GM19395 (cell line): ENCODE results near the gene EGLN2.
"Not testable (repeated sequence)": the region's sequence is repeated elsewhere in the genome, so short reads cannot be mapped to it uniquely, and the experiment has no call there.

ENCODE experiments used
- ATAC-seq: cut with Tn5 transposase; IDR thresholded peaks from one replicate; pipeline ENCODE4 v1.9.1; 2021; ENCODE audit warnings: mild to moderate bottlenecking, moderate library complexity; ENCODE audit not compliant: unreplicated experiment

Gene EGLN2

DNA sequence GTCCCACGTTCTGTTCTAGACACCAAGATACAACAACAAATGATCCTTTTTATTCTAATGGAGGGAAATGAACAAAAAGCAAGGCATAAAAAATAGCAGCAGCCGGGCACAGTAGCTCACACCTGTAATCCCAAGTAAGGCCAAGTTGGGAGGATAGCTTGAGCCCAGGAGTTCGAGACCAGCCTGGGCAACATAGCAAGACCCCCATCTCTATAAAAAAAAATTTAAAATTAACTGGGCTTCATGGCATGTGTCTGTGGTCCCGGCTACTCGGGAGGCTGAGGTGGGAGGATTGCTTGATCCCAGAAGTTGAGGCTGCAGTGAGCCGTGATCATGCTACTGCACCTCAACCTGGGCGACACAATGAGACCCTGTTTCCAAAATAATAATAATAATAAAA is 22.6 kb upstream of the EGLN2 start:
- no peak for ATAC-seq

DNA sequence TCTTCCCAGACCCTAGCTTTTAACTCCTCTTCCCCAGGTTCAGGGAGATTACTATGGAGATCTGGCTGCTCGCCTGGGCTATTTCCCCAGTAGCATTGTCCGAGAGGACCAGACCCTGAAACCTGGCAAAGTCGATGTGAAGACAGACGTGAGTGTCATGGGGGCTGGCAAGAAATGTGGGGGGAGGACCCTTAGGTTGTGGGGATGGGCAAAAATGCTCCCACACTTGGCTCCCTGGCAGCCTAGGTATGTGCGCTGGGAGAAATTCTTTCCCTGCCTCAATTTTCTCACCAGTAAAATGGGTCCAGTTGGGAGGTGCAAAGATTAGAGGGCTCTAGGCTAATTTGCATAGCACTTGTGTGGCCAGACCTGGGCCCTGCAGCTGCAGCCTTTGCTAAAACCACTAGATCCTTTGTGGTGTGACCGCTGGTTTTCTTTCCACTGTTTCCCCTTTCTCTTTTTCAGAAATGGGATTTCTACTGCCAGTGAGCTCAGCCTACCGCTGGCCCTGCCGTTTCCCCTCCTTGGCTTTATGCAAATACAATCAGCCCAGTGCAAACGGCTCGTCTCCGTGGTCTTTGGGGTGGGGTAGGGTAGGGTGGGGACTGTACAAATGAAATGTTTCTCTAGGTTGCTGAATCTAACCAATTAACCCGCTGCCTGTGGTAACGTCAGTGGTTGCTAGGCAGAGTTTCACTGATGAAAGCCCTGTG is 21.9 kb upstream of the EGLN2 start:
- peak; percentile 64 for ATAC-seq

DNA sequence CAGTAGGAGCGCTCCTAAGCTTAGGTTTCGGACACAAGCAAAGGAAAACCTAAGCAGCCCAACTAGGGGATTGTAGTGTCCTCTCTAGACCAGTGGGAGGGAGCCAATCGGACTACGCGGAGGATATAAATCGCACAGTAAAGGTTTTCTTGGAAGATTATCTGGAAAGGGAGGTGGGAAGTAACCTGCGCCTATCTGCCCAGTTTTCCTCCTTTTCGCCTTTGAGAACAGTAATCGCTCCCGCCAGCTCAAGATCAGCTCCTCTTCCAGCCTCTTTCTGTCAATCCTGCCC is 21.4 kb upstream of the EGLN2 start:
- ATAC-seq, result no peak

DNA sequence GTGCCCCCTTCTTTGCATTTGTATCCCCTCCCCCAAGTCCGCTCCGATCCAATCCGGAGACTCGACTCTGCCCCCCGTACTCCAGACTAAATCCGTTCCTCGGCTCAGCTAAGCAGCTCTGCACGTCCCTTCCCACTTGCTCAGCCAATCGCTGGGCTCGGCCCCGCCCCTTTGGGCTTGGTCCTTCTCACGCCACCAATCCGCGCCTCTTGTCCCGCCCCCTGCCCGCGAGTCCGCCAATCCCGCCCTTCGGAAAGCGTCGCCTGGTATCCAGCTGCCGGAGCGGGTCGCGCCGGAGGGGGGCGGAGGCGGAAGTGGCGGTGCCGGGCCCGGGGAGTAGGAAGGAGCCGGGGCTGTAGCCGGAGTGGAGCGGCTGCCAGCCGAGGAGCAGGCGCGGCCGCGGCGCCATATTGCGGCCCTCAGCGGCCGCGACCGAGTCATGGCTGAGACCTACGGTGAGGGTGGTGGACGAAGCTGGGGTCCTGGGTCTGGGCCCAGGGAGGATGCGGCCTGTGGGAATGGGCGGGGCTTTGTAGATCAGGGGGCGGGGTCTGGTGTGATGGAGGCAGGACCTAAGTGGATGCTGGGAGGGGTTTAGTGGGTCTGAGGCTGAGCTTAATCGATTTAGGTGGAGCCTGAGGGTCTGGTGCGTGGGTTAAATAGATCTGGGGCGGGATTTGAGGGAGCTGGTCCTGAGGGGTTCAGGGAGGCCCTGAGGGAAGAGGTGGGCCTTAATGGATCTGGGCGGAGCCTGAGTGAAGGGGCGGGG is 20.9 kb upstream of the EGLN2 start, which contains the start of gene RAB4B:
Gene RAB4B (plus strand): TSS at position 311 of the 769 bp plus-strand sequence. CDS start 129 bp downstream, at position 440.
- ATAC-seq, result peak; percentile 59

DNA sequence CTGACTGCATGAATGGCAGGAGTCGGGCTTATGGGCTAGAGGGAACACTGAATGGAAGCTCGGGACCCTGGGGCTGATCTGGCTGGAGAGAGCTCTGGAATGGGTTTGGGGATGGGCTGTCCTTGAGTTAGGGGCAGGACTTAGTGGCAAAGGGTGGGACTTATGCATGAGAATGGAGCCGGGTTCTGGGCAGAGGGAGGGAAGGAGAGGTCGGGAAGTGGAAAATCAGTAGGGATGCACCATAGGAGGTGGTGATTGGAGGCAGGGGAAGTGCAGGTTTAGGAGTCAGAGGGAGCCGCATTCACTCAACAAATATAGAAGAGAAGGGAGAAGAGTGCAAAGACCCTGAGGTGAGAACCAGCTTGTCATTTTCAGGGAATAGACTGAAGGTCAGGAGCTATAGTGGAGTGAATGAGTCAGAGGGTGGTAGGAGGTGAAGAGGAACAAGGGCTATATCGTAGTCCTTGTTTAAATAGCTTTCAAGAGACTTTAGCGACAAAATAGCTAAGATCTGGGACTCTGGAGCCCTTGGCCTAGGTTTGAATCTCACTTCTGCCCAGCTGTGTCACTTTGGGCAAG is 20.2 kb upstream of the EGLN2 start:
- ATAC-seq, result no peak

DNA sequence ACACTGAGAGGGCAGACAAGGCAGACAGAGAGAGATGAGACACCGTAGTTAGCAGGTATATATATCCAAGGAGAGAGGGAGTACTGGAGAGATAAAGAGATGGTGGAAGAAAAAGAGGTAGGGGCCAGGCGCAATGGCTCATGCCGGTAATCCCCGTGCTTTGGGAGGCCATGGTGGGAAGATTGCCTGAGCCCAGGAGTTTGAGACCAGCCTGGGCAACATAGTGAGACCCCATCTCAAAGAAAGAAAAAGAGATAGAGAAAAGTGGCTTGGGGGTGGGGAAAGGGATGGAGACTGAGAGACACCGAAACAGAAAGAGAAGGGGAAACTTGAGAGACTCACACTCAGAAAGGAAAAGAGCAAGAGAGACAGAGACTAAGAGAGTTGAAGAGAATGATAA is 18.4 kb upstream of the EGLN2 start:
- ATAC-seq, result no peak

DNA sequence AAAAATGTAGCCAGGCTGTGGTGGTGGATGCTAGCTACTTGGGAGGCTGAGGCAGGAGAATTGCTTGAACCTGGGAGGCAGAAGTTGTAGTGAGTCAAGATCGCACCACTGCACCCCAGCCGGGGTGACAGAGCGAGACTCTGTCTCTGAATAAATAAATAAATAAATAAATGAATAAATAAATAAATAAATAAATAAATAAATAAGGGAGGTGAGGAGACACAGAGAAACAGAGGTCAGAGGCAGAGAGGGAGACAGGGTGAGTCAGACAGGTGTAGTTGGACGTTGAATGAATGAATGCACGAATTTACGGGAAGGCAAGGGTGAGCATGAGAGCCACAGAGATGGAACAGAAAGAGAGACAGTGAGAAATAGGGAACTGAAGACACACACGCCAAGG is 17.9 kb upstream of the EGLN2 start:
- ATAC-seq, result no peak

DNA sequence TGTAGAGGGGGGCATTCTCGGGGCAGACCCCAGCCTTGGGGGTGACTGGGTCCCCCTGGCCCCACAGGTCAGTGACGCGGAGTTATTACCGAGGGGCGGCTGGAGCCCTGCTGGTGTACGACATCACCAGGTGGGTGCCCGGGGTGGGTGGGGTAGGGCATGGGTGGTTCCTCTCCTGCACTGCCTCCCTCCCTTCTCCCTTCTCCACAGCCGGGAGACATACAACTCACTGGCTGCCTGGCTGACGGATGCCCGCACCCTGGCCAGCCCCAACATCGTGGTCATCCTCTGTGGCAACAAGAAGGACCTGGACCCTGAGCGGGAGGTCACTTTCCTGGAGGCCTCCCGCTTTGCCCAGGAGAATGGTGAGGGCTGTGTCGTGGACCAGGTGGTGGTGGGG is 15.3 kb upstream of the EGLN2 start:
- no peak for ATAC-seq

DNA sequence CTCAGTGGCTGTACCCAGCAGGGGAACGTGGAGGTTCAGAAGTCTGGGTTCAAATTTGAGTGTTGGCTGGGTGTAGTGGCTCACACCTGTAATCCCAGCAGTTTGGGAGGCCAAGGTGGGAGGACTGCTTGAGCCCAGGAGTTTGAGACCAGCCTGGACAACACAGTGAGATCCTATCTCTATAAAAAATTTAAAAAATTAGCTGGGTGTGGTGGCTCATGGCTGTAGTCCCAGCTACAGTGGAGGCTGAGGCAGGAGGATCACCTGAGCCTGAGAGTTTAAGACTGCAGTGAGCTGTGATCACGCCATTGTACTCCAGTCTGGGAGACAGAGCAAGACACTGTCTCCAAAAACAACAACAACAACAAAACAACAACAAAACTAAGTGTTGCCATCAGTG is 14.8 kb upstream of the EGLN2 start:
- ATAC-seq, result not testable (repeated sequence)

DNA sequence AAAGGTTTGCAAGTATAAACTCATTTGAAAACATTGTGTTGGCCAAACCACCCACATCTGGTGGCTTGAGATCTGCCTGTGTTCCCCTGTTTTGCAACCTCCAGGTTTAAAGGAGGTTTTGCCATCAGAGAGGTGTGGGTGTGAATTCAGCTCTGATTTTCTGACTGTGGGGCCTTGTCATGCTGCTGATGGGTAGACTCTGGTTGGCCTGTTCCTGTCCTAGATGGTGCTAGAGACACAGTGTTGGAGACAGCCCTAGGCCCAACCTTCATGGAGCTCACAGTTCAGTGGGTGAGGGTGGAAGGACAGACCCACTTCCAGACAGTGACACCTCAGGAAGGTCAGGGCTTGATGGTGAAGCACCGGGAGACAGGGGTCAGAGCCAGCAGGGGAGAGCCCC is 13.5 kb upstream of the EGLN2 start:
- no peak for ATAC-seq

DNA sequence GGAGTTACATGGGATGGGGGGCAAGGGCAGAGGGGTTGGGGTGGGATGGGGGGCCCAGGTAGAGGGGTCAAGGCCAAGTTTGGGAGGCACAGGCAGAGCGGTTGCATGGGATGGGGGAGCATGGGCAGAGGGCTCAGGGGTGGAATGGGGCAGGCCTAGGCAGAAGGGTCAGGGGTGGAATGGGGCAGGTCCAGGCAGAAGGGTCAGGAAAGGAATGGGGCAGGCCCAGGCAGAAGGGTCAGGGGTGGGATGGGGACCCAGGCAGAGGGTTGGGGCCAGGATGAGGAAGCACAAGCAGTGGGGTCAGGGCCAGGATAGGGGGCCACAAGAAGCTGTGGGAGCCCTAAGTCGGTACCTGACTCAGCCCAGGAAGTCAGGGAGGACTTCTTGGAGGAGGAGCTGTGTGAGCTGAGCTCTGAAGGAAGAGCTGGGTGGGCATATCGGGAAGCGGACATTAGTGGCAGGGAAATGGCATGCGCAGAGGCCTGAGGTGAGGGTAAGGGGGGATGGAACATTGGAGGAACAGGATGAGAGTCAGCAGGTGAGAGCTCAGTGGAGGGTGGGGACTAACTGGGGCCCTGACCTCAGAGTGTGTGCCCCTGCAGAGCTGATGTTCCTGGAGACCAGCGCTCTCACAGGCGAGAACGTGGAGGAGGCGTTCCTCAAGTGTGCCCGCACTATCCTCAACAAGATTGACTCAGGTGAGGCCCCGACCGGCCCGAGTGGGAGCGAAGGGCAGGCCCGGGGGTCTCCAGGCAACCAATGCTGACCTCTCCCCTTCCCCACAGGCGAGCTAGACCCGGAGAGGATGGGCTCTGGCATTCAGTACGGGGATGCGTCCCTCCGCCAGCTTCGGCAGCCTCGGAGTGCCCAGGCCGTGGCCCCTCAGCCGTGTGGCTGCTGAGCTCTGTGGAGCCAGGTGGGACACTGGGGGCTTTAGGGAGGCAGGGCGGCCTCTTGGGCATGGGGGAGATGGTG is 12.6 kb upstream of the EGLN2 start:
- no peak for ATAC-seq

DNA sequence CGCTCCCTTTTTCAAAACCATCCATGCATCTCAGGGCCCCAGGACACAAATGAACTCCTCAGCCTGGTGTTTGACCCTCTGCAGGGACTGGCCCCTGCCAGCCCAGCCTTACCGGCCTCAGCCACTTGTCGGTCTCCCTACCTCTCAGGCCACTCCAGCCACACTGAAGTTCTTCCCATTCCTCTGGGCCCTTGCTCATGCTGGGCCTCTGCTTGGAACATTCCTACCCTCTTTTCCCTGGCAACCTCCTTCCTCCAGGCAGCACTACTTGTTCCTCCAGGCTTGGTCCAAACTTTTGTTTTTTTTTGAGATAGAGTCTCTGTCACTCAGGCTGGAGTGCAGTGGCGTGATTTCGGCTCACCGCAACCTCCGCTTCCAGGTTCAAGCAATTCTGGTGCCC is 7.6 kb upstream of the EGLN2 start:
- ATAC-seq, result no peak

DNA sequence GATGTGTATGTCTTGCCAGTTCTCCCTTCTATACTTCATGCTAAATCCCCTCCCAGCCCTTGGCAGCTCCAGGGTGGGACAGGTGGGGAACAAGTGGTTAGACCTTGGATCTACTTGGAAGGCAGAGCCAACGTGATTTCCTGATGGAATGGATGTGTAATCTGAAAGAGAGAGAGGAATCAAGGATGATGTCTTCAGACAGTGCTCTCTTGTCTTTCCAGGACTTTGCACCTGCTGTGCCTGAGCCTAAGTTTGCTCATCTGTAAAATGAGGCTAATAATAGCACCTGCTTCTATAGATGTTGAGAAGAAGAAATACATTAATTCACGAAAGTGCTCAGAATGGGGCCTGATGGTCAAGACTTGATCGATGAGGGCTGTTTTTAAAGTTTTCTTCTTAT is 7.0 kb upstream of the EGLN2 start:
- ATAC-seq, result no peak

DNA sequence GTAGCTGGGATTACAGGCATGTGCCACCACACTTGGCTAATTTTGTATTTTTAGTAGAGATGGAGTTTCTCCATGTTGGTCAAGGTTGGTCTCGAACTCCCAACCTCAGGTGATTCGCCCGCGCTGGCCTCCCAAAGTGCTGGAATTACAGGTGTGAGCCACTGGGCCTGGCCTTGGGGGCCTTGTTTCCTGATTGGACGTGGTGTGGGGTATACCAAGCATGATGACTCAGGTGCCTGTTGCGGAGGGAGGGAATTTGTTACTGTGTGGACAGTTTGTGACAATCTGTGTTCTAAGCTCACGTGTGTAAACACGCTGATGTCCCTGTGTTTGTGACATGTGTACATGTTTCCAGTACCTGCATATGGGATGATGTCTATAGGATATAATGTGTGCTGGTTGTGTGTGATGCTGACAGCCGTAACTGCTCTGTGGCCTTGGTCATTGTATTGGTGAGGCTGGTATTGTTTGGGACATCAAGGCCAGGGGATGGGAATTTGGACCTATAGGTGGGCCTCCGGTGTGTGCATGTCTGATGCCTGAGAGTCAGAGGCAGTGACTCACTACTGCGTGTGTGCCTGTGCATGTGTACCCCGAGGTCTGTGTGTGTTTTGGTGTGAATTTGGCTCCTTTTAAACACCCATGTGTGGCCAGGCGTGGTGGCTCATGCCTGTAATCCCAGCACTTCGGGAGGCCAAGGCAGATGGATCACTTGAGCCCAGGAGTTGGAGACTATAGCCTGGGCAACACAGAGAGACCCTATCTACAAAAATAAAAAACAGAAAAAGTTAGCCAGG is 1.6 kb upstream of the EGLN2 start:
- ATAC-seq, result no peak

DNA sequence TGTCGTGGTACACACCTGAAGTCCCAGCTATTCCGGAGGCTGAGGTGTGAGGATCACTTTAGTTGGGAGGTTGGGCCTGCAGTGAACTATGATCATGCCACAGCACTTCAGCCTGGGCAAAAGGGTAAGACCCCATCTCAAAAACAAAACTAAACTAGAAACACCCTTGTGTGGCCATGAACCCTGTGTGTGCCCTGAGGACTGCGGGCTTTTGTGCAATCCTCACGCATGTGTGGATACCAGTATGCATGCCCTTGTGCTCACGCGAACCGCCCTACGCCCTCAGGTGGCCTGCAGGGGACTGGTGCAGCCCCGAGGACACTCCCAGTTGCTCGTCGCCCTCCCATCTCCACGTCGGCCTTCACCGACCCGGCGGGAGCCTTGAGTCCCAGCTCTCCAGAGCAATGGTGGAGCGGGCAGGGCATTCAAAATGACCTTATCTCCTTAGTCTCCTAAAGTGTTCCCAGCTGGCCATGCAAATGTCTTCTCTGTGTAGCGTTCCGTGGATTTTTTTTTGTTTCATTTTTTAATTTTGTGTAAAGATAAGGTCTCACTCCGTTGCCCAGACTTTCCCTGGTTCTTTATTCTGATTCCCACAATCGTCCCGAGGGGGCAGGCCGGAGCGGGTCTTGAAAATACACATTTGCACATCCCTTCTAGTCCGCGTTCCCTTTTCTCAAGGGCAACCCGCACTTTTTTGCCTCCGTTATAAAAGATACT is 868 bp upstream of the EGLN2 start:
- peak; percentile 30 for ATAC-seq

DNA sequence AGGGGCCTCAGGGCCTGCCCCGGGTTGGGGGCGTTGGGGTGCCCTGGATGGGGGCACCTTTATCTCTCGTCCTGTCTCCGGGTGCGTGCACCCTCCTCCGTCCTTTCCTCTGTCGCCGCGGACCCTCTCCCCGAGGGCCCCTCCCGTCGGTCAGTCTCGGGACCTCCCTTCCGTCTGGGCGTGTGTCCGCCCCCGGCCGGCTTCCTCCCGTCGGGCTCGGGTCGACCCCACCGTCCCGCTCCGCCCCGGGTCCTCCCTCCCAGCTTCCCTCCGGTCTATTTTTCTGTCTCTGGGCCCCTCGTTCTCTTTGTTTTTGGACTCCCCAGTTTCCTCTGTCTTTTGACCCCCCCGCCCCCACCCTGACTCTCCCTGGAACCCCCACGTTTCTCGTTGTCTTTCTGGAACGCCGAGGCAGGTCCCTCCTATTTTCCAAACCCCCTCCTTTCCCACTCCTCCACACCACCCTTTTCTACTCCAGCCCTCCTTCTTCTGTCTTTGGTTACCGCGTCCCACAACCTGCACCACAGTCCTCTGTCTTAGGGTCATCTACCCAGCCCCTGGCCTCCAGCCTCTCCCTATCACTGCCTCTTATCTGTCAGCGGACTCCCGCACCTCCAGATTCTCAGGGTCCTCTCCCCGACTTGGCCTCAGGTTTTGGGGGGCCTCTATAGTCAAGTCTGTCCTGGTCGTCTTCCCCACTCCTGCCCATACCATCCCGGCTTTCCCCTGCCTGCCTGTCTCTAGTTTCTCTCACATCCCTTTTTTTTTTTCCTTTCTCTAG is 757 bp downstream of the EGLN2 start:
- no peak for ATAC-seq

DNA sequence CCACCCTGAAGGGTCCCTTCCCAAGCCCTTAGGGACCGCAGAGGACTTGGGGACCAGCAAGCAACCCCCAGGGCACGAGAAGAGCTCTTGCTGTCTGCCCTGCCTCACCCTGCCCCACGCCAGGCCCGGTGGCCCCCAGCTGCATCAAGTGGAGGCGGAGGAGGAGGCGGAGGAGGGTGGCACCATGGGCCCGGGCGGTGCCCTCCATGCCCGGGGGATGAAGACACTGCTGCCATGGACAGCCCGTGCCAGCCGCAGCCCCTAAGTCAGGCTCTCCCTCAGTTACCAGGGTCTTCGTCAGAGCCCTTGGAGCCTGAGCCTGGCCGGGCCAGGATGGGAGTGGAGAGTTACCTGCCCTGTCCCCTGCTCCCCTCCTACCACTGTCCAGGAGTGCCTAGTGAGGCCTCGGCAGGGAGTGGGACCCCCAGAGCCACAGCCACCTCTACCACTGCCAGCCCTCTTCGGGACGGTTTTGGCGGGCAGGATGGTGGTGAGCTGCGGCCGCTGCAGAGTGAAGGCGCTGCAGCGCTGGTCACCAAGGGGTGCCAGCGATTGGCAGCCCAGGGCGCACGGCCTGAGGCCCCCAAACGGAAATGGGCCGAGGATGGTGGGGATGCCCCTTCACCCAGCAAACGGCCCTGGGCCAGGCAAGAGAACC is 1.5 kb downstream of the EGLN2 start:
- no peak for ATAC-seq

DNA sequence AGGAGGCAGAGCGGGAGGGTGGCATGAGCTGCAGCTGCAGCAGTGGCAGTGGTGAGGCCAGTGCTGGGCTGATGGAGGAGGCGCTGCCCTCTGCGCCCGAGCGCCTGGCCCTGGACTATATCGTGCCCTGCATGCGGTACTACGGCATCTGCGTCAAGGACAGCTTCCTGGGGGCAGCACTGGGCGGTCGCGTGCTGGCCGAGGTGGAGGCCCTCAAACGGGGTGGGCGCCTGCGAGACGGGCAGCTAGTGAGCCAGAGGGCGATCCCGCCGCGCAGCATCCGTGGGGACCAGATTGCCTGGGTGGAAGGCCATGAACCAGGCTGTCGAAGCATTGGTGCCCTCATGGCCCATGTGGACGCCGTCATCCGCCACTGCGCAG is 2.0 kb downstream of the EGLN2 start:
- ATAC-seq, result no peak
